H1 (cell line): ENCODE results near the gene QSOX2. TPM values are rescaled to one million over a fixed set of nuclear protein-coding genes. Genes with fewer than 3 reads are reported as not detected.

Source experiments
- BACH1 ChIP-seq: IDR thresholded peaks from 2 replicates; pipeline ENCODE4 v1.6.1; 2012; ENCODE audit warnings: low read length, improper control_type of control experiment
- CBX5 ChIP-seq: fragments of 300-800, 300-1000 bp; sonication (generic); IDR thresholded peaks from 2 replicates; pipeline ENCODE4 v1.7.1; 2016; ENCODE audit warnings: antibody characterized with exemption, low read length, low read depth
- CHD2 ChIP-seq: IDR thresholded peaks from 2 replicates; pipeline ENCODE4 v1.6.1; 2012; ENCODE audit warnings: low read length, improper control_type of control experiment
- EZH2 ChIP-seq: fragments of 200-600 bp; sonication (generic); IDR thresholded peaks from 2 replicates; pipeline ENCODE4 v1.7.1; 2012; ENCODE audit warnings: low read depth, mild to moderate bottlenecking, moderate library complexity, low read length, inconsistent platforms; ENCODE audit not compliant: severe bottlenecking
- SP4 ChIP-seq: IDR thresholded peaks from 2 replicates; pipeline ENCODE4 v1.6.1; 2012; ENCODE audit warnings: low read length, inconsistent platforms
- TEAD4 ChIP-seq: IDR thresholded peaks from 2 replicates; pipeline ENCODE4 v1.6.1; 2012; ENCODE audit warnings: low read depth, low read length, inconsistent platforms, mixed read lengths
- USF2 ChIP-seq: IDR thresholded peaks from 2 replicates; pipeline ENCODE4 v1.6.1; 2011; ENCODE audit warnings: low read length, improper control_type of control experiment
- polyA plus RNA-seq, 7 experiments: library from polyadenylated mRNA; depleted of rRNA in 3 of 7; stranded (reverse) in 5 of 7; unstranded in 2 of 7; fragments of >200 nt in 5 of 7; fragments of 200-250 nt in 2 of 7; gene quantifications; 1 replicate in 5 of 7; 2 replicates in 1 of 7; 4 replicates in 1 of 7; pipeline versions ENCODE4 v1.2.1 to v1.2.3, GENCODE V29; 2011 to 2013; ENCODE audit warnings: missing spikeins in 2 of 7, mixed read lengths in 2 of 7
- total RNA-seq: library from RNA; stranded (reverse); fragmentation: NEBNext Ultra II Directional; extraction: Animal tissue kit (Norgen Biotek cat#: 25700); gene quantifications from 2 replicates; pipeline ENCODE4 v1.2.1, GENCODE V29; 2021

The QSOX2 gene
- total and polyA plus RNA-seq, 2 of the 8 experiments (the other 6 are each of a cell fraction or from before 2014, with no cell fraction given): 18.0 to 28.6 TPM

GRCh38 chr9:136159851-136160250 is 85.8 kb downstream of the QSOX2 start (continued):
- TF ChIP-seq BACH1 (no peak), USF2 (no peak), CBX5 (no peak), SP4 (no peak), TEAD4 (no peak), CHD2 (no peak), EZH2 (no peak)
